ENCODE data around the gene MSL3B.

Gene MSL3B

GRCh38 chr2:233831861-233832260 lies 36.3 kb downstream of the MSL3B start:
- no peak for DNase-seq

GRCh38 chr2:233831011-233831721 lies 37.0 kb downstream of the MSL3B start:
- DNase-seq = no peak

GRCh38 chr2:233830111-233830802 lies 37.9 kb downstream of the MSL3B start:
- no peak for DNase-seq

- no peak for DNase-seq
These were observed 38.7 kb downstream of the MSL3B start for GRCh38 chr2:233829193-233830110.

- no peak for DNase-seq
These were observed 39.5 kb downstream of the MSL3B start for GRCh38 chr2:233828546-233829192.

GRCh38 chr2:233824373-233824772 lies 43.8 kb downstream of the MSL3B start:
- no peak for DNase-seq

GRCh38 chr2:233823731-233824121 lies 44.5 kb downstream of the MSL3B start:
- no peak for DNase-seq

GRCh38 chr2:233822781-233823730 lies 45.1 kb downstream of the MSL3B start:
- DNase-seq = no peak

GRCh38 chr2:233822101-233822771 lies 46.0 kb downstream of the MSL3B start:
- DNase-seq = no peak

- no peak for DNase-seq
These were observed 46.5 kb downstream of the MSL3B start for GRCh38 chr2:233821709-233822100.

GRCh38 chr2:233821196-233821595 lies 47.0 kb downstream of the MSL3B start:
- DNase-seq = no peak

- DNase-seq = no peak
These were observed 47.4 kb downstream of the MSL3B start for GRCh38 chr2:233820774-233821105.

GRCh38 chr2:233819884-233820773 lies 48.1 kb downstream of the MSL3B start:
- DNase-seq = no peak

- DNase-seq = no peak
These were observed 49.3 kb downstream of the MSL3B start for GRCh38 chr2:233818639-233819621.

GRCh38 chr2:233817995-233818638 lies 50.1 kb downstream of the MSL3B start:
- DNase-seq = no peak

GRCh38 chr2:233817361-233817911 lies 50.8 kb downstream of the MSL3B start:
- DNase-seq = no peak

GRCh38 chr2:233816771-233817170 lies 51.4 kb downstream of the MSL3B start:
- DNase-seq = no peak

- DNase-seq = no peak
These were observed 51.9 kb downstream of the MSL3B start for GRCh38 chr2:233816334-233816733.

Measured in fibroblast of skin of right quadriceps (primary cell).